ENCODE measurements around the gene CCDC160. TPM values are rescaled to one million over a fixed set of nuclear protein-coding genes. Genes with fewer than 3 reads are reported as not detected.
"Not testable (repeated sequence)": the region's sequence is repeated elsewhere in the genome, so short reads cannot be mapped to it uniquely, and the experiment has no call there.

The CCDC160 gene
- total RNA-seq, 1 donor from 2014 or later = not detected

GRCh38 chrX:134254511-134254910 lies 17.5 kb downstream of the CCDC160 start:
- no peak for DNase-seq
- Mint-ChIP-seq H3K4me1 (no peaks in the 10 kb centered on the region), H3K36me3 (ENCODE audit: low read depth) (no peaks in the 10 kb centered on the region), H3K9me3 (no peaks in the 10 kb centered on the region), H3K4me3 (no peak overlapping the region), H3K27me3 (no peaks in the 10 kb centered on the region), H3K27ac (no peak overlapping the region)
- intact Hi-C loops (cut with micrococcal nuclease) = no loop called here
- POLR2A ChIA-PET = no interaction called here
- CTCF ChIA-PET = interaction anchor here (1.0 kb wide), 1 partner anchor 82 kb away, joined by 3 read pairs; no protein-coding TSS in a partner anchor
- TF ChIP-seq, protein P1, sequence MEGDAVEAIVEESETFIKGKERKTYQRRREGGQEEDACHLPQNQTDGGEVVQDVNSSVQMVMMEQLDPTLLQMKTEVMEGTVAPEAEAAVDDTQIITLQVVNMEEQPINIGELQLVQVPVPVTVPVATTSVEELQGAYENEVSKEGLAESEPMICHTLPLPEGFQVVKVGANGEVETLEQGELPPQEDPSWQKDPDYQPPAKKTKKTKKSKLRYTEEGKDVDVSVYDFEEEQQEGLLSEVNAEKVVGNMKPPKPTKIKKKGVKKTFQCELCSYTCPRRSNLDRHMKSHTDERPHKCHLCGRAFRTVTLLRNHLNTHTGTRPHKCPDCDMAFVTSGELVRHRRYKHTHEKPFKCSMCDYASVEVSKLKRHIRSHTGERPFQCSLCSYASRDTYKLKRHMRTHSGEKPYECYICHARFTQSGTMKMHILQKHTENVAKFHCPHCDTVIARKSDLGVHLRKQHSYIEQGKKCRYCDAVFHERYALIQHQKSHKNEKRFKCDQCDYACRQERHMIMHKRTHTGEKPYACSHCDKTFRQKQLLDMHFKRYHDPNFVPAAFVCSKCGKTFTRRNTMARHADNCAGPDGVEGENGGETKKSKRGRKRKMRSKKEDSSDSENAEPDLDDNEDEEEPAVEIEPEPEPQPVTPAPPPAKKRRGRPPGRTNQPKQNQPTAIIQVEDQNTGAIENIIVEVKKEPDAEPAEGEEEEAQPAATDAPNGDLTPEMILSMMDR (IDR thresholded peaks at IDR 0.05) = no peak
- ATAC-seq (ENCODE audit: low read depth) = no peak

- intact Hi-C loops (cut with micrococcal nuclease) = no loop called here
- no peaks in the 10 kb centered on the region for H3K4me1 Mint-ChIP-seq
- H3K36me3 Mint-ChIP-seq (ENCODE audit: low read depth) = no peaks in the 10 kb centered on the region
- TF ChIP-seq, protein P1 (IDR thresholded peaks at IDR 0.05) = no peak
- no peak overlapping the region for H3K4me3 Mint-ChIP-seq
- ChIA-PET POLR2A (no interaction called here), CTCF (no interaction called here)
- no peak for ATAC-seq (ENCODE audit: low read depth)
- H3K9me3 Mint-ChIP-seq = no peaks in the 10 kb centered on the region
- no peak for DNase-seq
- no peak overlapping the region for H3K27ac Mint-ChIP-seq
- H3K27me3 Mint-ChIP-seq = no peaks in the 10 kb centered on the region
These were observed 18.6 kb downstream of the CCDC160 start for GRCh38 chrX:134255555-134255954.

DNA sequence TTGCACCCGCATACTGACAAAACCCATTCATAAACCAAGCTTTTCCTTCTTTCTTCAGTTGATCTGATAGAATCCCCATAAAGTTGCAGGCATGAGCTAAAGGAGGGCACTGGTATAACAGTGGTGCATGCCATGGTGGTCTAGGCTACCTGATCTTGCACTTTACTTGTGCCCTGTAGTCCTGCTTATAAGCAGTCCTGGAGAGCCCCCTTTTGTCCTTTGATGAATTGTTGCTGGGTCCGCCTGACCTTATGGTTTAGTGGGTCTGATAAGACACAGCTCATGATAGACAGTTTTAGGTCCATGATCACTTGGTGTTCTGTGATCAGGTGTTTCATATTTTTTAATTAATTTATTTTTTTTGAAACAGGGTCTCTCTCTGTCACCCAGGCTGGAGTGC lies 19.7 kb downstream of the CCDC160 start:
- Mint-ChIP-seq H3K9me3 (no peaks in the 10 kb centered on the region), H3K4me1 (no peaks in the 10 kb centered on the region), H3K27ac (no peak overlapping the region), H3K27me3 (no peaks in the 10 kb centered on the region), H3K4me3 (no peak overlapping the region), H3K36me3 (ENCODE audit: low read depth) (no peaks in the 10 kb centered on the region)
- ATAC-seq (ENCODE audit: low read depth) (no peak), DNase-seq (no peak)
- POLR2A ChIA-PET = no interaction called here
- CTCF ChIA-PET = no interaction called here
- TF ChIP-seq, protein P1 (IDR thresholded peaks at IDR 0.05) = no peak
- intact Hi-C loops (cut with micrococcal nuclease) = no loop called here

DNA sequence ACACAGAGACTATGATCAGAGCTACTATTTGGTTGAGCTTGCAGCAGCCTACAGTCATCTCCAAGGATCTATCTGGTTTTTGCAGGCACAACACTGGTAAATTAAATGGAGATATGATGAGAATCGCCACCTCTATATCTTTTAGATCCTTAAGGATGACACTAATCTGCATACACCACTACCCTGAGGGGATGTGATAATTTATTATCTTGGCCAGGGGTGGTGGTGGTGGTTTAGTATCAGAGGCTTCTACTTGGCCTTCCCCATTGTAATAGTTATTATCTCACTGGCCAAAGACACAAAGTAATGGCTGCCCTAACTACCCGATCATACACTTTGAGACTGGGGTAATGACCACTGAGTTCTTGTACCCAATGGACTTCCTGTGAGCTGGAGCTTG lies 21.2 kb downstream of the CCDC160 start:
- Mint-ChIP-seq H3K4me1 (no peaks in the 10 kb centered on the region), H3K27me3 (no peaks in the 10 kb centered on the region), H3K36me3 (ENCODE audit: low read depth) (no peaks in the 10 kb centered on the region), H3K9me3 (no peaks in the 10 kb centered on the region), H3K27ac (no peak overlapping the region), H3K4me3 (no peak overlapping the region)
- ChIA-PET CTCF (no interaction called here), POLR2A (no interaction called here)
- TF ChIP-seq, protein P1 (IDR thresholded peaks at IDR 0.05) = no peak
- ATAC-seq (ENCODE audit: low read depth) (no peak), DNase-seq (no peak)
- intact Hi-C loops (cut with micrococcal nuclease) = no loop called here

- H3K9me3 Mint-ChIP-seq; H3K27ac Mint-ChIP-seq; intact Hi-C loops (cut with micrococcal nuclease); CTCF ChIA-PET; H3K27me3 Mint-ChIP-seq; H3K4me1 Mint-ChIP-seq; POLR2A ChIA-PET; H3K36me3 Mint-ChIP-seq (ENCODE audit: low read depth); H3K4me3 Mint-ChIP-seq; ATAC-seq (ENCODE audit: low read depth); DNase-seq: not testable (repeated sequence)
These were observed 49.0 kb downstream of the CCDC160 start for GRCh38 chrX:134285934-134286333.

- no peak overlapping the region for H3K27ac Mint-ChIP-seq
- H3K27me3 Mint-ChIP-seq = peaks cover 2% of the 10 kb centered on the region
- peaks cover 5% of the 10 kb centered on the region for H3K9me3 Mint-ChIP-seq
- ChIA-PET POLR2A (no interaction called here), CTCF (no interaction called here)
- intact Hi-C loops (cut with micrococcal nuclease) = no loop called here
- no peak for DNase-seq
- ATAC-seq (ENCODE audit: low read depth) = no peak
- H3K36me3 Mint-ChIP-seq (ENCODE audit: low read depth) = no peaks in the 10 kb centered on the region
- H3K4me3 Mint-ChIP-seq = no peak overlapping the region
- no peaks in the 10 kb centered on the region for H3K4me1 Mint-ChIP-seq
- TF ChIP-seq, protein P1 (IDR thresholded peaks at IDR 0.05) = no peak
These were observed 50.4 kb downstream of the CCDC160 start for GRCh38 chrX:134287346-134287745.

All from activated B cell treated with CpG ODN at 0.5 μM for 24 hours (primary cell).